HG03196 (cell line): ENCODE data around the gene SUV39H2.
"Not testable (repeated sequence)": the region's sequence is repeated elsewhere in the genome, so short reads cannot be mapped to it uniquely, and the experiment has no call there.

Experiments used
- ATAC-seq: cut with Tn5 transposase; IDR thresholded peaks from one replicate; pipeline ENCODE4 v1.9.1; 2021; ENCODE audit not compliant: unreplicated experiment

The SUV39H2 gene

DNA sequence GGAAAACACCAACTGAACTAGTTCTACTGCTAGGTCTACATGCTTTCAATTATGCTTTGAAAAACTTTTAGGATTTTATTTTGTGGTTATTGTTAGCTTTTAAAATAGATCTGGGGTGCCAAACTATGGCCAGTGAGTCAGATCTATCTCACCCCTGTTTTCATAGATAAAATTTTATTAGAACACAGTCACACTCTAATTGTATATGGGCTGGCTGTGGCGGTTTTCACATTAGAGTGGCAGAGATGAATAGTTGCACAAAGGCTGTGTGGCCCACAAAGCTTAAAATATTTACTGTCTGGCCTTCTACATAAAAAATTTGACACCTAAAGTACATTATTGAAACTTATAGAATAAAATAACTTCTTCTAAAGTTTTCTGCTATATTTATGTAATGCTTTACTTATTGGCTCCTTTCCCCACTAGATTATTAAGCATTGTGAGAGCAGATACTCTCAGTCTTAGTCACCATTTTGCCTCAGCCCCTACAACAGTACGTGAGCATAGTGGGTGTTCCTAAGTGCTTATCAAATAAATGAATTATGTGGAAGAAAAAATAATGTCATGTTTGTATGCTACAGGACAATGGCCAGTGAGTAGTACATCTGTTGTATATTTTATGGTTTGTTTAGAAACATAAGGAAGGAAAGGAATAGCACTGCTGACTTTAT, 5.4 kb upstream of the SUV39H2 start:
- peak; percentile 54 for ATAC-seq

- no peak for ATAC-seq
These were observed 2.7 kb upstream of the SUV39H2 start for GRCh38 chr10:14875941-14876340.

DNA sequence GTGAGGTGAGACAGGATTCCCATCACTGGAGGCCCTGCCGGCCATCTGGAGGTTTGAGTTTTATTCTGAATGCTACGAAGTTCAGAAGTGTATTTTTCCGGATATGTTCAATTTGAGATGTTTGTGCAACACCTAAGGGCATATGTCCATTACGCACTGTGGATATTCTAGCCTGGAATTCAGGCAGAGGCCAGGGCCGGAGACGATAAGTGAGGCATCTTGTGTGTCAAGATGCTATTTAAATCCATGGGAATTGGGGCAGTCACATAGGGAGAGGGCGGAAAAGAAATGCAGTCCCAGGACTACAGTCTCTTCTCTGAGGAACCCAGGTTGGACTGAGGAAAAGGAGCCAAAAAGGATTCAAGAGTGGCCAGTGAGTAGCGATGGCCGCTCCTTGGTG, 1.9 kb upstream of the SUV39H2 start:
- no peak for ATAC-seq

- ATAC-seq, result peak; percentile 2
These were observed 660 bp downstream of the SUV39H2 start for GRCh38 chr10:14879124-14879927.

DNA sequence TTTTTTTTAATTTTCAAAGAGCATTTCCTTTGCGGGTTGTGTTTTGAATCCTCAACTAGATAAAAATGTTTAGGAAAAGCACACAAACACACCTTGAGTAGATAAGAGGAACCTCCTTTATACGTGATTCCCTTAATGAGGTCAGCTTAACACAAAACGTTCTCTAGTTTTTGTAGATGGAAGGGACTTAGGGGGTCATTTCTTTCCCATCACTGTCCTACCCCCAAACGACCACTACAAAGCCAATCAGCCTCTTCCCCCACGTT, 1.2 kb downstream of the SUV39H2 start:
- ATAC-seq, result no peak

GRCh38 chr10:14880229-14880628, 1.6 kb downstream of the SUV39H2 start:
- ATAC-seq, result no peak

- no peak for ATAC-seq
These were observed 5.4 kb downstream of the SUV39H2 start for GRCh38 chr10:14884082-14884481.

DNA sequence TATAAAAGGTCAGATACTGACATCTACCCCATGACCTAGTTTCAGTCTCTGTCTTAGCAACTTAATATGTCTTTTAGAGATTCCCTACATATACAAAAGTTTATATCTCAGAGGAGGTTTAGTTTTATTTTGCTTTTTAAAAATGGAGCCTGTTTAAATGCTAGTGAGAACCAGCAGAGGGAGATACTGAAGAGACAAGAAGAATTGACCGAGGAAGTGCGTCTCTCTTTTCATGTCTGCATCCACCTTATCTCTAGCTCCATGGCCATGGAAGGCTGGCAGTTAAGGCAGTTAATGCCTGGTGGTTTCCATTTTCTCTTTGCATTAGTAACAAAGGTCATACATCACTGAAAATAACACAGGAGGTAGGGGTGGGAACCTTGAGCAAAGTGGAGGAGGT, 10.7 kb downstream of the SUV39H2 start:
- no peak for ATAC-seq

GRCh38 chr10:14891151-14891550, 12.5 kb downstream of the SUV39H2 start:
- no peak for ATAC-seq

DNA sequence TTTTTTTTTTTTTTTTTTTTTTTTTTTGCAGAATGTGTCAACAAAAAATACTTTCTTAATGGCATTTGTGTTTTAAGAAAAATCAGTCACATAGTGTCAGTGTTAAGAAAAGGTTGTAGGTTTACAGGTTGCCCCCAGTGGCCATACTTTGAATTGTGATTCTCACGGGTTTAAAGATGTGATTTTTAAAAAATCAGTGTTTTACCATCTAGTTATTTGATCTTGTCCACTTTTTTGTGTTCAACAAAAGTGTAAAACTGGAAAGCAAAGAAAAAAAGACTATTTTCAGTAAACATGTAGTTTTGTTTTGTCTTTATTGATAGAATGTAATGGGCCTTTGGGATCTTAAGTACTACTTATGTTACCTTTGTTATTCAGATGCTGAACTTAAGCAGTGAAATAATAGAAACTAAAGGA, 25.7 kb downstream of the SUV39H2 start:
- ATAC-seq, result no peak

DNA sequence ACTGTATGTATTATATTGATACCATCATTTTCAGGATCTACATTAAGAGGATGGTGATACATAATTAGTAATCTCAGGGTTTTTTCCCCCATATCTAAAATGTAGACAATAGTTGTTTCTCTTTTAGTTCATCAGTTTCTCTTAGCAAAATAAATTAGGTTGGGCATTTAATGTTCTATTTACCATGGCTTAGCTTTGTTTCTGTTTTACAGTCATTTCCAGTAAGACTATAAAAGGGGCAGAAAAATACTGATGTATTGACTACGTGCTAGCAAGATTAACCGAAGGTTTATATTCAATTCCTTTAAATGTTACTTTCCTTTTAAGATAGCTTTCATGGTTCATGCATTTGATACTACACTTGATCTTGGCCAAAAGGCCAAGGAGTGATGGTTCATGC, 26.2 kb downstream of the SUV39H2 start:
- no peak for ATAC-seq

- no peak for ATAC-seq
These were observed 27.2 kb downstream of the SUV39H2 start for GRCh38 chr10:14905890-14906289.

- ATAC-seq, result no peak
These were observed 28.1 kb downstream of the SUV39H2 start for GRCh38 chr10:14906765-14907164.

DNA sequence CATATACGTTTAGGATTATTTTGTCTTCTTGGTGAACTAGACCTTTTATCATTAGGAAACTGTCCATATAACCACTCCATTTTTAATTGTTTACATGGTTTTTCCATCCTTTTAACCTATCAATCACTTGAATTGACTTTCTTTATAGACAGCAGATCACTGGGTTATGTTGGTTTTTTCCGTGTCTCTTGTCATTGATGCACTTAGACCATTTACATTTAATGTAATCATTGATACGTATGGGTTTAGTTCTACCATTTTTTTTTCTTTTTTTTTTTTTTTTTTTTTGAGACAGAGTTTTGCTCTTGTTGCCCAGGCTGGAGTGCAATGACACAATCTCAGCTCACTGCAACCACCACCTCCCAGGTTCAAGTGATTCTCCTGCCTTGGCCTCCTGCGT, 28.9 kb downstream of the SUV39H2 start:
- ATAC-seq, result not testable (repeated sequence)

DNA sequence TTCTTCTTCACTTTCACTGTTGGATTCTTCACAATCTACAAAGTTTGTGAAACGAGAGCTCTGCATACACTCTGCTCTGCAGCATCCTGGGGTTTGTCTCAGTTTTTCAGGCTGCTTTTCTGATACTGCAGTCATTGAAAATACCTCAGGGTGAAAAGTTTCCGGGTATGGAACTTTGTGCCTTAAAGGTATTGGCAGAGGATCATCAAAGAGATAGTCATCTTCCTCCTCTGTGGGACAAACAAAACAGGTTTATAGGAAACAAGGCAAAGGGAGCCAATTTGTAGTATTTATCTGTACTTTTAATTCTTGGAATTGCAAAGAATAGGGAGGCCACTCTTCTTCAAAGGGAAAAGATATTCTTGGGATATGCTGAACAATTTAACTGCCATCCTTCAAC, 30.4 kb downstream of the SUV39H2 start:
- ATAC-seq, result no peak

DNA sequence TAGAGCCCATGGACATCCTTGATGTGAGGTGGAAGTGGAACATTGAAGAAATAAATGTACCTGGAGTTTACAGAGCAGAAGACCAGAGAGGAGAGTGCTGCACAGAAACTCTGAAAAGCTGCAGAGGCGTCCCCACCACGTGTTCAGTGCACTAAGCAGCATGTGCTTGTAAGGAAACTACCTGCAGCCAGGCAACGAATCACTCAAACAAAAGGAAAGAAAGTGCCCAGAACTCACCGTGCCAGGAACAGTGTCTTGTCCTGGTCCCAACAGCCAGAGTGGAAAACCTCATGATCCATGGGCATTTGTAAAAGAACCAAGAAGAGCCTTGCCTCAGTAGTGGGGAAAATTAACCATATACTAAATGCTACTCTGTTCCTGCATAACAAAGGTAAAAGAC, 32.3 kb downstream of the SUV39H2 start:
- ATAC-seq, result no peak

DNA sequence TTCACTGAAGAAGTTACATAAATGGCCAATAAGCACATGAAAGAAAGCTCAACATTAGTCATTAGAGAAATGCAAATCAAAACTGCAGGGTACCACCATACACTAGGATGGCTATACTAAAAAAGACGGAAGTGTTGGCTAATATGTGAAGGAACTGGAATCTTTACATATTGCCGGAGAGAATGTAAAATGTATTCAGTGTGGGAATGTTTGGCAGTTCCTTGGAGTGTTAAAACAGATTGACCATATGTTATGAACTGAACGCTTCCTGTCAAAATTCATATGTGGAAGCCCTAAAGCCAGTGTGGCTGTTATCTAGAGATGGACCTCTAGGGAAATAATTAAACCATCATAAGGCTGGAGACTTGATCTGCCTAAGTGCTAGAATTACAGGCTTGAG, 33.1 kb downstream of the SUV39H2 start:
- ATAC-seq, result no peak

DNA sequence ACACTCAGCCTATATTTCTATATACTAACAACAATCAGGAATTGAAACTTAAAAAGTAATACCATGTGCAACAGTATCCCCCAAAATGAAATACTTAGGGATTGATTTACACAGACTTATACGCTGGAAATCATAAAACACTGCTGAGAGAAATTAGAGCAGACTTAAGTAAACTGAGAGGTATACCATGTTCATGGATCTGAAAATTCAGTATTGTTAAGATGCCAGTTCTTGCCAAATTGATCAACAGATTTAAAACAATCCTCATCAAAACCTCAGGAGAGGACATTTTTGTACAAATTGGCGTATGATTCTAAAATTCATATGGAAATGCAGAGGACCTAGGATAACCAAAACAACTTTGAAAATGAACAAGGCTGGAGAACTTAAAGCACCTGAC, 37.9 kb downstream of the SUV39H2 start:
- no peak for ATAC-seq

GRCh38 chr10:14917827-14918226, 39.2 kb downstream of the SUV39H2 start:
- no peak for ATAC-seq

DNA sequence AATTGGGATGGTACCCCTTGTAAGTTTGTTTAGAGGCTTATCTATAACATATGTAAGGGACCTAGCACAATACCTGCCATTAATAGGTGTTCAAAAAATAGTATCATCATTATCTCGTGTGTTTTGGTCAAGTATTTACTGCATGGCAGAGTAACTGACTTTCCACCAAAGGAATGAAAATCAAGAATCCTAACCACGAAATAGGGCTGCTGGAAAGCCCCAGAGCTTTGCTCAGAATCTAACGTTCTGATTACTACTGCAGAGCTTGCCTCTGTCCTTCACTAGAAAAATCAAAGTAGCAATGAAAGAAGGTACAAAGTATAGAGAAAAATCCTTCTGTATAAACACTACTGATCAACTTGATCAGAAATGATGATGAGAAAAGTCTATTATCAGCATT, 40.3 kb downstream of the SUV39H2 start:
- ATAC-seq, result no peak

DNA sequence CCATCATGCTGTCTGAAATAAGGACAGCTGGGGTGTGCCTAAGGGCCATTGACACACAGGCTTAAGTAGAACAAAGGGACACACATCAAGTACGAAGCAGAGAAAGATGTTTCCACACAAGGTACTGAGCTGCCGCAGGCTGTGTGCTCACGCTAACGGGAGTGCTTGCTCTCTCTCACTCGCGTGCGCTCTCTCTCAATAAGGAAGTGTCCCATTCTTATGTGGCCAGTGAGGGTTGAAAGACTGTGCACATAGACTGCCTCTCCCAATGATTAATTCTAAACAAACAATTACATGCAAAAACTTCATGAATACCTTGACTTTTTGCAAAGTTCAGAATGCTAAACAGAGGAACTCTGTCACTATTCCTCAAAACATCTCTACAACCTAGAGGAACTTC, 45.3 kb downstream of the SUV39H2 start:
- ATAC-seq, result no peak

DNA sequence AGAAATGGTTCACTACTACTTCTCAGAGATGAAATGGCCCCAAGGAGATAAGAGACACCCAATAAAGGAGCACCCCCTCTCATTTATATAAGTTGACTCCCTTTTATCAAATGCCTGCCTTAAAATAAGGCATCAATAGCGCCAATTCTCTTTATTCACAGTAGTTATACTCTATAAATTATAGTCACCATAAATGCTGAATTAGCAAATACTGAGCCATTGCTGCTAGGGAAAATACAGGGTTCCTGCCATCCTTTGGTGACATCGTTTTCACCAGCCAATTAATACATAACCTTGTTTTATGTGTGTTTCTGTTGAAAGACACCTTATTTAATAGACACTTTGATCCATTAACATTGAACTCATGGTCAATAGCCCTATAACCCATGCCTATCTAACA, 46.6 kb downstream of the SUV39H2 start:
- no peak for ATAC-seq

- no peak for ATAC-seq
These were observed 47.4 kb downstream of the SUV39H2 start for GRCh38 chr10:14926061-14926470.
